Hair follicle dermal papilla cell (primary cell): ENCODE data around the gene RAB36. TPM values are rescaled to one million over a fixed set of nuclear protein-coding genes. Genes with fewer than 3 reads are reported as not detected.

Experiments
- small RNA-seq: library from RNA; depleted of rRNA; stranded (forward); fragments of <200 nt; gene quantifications from one replicate; pipeline ENCODE3, GENCODE V24; 2012
- total RNA-seq: library from RNA; depleted of rRNA; stranded (reverse); fragments of >200 nt; gene quantifications from 2 replicates; pipeline ENCODE4 v1.2.3, GENCODE V29; 2012

RAB36 gene
- 7.6 and 10.8 TPM in 2 replicates for total RNA-seq

DNA sequence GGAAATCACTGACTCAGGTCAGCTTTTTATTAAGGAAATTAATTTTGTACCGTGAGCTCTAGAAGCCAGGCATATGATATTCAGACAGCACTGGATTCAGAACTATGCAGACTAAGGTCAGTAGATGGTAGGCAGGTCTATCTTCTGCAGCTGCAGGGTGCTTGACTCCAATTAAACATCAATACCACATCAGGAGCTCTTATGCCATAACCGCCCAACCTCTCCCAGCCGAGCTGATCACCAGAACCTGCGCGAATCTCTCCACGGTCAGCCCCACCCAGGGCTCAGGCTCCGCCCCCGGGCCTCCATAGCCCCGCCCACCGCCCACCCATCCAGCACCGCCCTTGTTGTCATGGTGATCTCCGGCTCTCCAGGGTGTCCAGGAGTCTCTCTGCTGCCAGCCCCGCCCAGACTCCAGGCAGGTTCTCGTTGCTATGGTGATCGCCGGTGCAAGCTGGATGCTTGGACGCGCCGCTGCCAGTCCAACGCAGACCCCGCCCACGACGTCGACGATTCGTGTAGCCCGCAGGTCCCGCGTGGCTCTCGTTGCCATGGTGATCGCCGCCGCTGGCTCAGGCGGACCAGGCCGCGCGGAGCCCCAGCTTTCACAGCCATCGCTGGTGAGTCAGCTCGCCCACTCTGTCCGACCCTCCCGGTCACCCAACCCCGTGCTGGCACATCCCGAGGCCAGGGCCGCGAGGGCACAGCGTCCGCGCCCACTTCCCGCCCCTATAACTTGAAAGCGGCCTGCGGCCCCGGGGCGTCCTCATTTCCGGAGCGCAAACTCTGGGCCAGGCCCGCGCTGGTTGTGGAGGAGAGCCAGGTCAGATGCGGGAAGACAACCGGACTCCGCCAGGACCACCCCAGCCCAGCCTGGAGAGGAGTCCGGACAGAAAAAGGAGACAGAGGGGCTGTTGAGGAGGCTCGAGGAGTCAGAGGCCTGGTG is at the start of gene RAB36:
Gene RAB36 (plus strand): TSS at position 546 of the 946 bp plus-strand sequence. CDS start 1,140 bp downstream, outside the sequence.

GRCh38 chr22:23180301-23180892 is 35.1 kb downstream of the RAB36 start, which contains the start of gene BCR:
TSS of gene BCR (plus strand) at chr22:23180509. CDS start at chr22:23180961, 452 bp downstream.

Small RNA genes within 50 kb of the gene (small RNA-seq; reads per million reads assigned to genes)
- gene BCRP8 (not detected), gene RF00017 (not detected), gene RF00066 (not detected)

Other genes with a start within 250 kb of the RAB36 start
- 3.4 and 6.9 TPM in 2 replicates for gene GNAZ, start 75.0 kb upstream of the RAB36 start, total RNA-seq
- 0.32 TPM in 1 of 2 replicates, not detected in the other for gene RSPH14, start 3.5 kb upstream of the RAB36 start, total RNA-seq
- gene BCR, start 35.0 kb downstream of the RAB36 start, total RNA-seq, result 26.7 and 32.3 TPM in 2 replicates